HEK293 (cell line): ENCODE data around the gene TNFRSF14.
A peak's percentile ranks its signal among the peaks of the same experiment; 100 is the strongest.

Source experiments
- CTCF ChIA-PET: fragments of 350-600 bp; formaldehyde crosslinking; extraction: SDS; loops from one replicate; lab custom pipeline; 2021; ENCODE audit warnings: antibody characterized with exemption; lab: Yijun Ruan, JAX
- POLR2A ChIA-PET: fragments of 300-600 bp; formaldehyde crosslinking; extraction: SDS; loops from one replicate; lab custom pipeline; 2020; ENCODE audit warnings: antibody characterized with exemption, inconsistent platforms; lab: Yijun Ruan, JAX
- H3K27ac ChIP-seq: fragments of 200-500 bp; sonication (Bioruptor generic); 2 replicates; pipeline ENCODE4 v1.5.1; 2014; ENCODE audit warnings: low read depth, low read length, control low read depth, inconsistent platforms; ENCODE audit errors: extremely low read depth
- H3K36me3 ChIP-seq, 2 experiments: fragments of 200-500 bp in 1 of 2; sonication (Bioruptor generic) in 1 of 2; 1 replicate in 1 of 2; 2 replicates in 1 of 2; pipeline ENCODE4 v1.5.1; 2014 to 2017; ENCODE audit warnings: inconsistent platforms in 2 of 2, low read length in 2 of 2; ENCODE audit not compliant: control insufficient read depth in 2 of 2, insufficient read depth in 1 of 2
- H3K4me1 ChIP-seq: fragments of 200-500 bp; sonication (Bioruptor generic); 2 replicates; pipeline ENCODE4 v1.5.1; 2014; ENCODE audit warnings: mild to moderate bottlenecking, low read length, inconsistent platforms; ENCODE audit not compliant: control insufficient read depth, insufficient read depth
- H3K4me3 ChIP-seq: 2 replicates; pipeline ENCODE4 v1.5.1; 2011; ENCODE audit warnings: low read depth, mild to moderate bottlenecking, control low read depth, low read length, moderate library complexity
- H3K9me3 ChIP-seq: fragments of 200-500 bp; sonication (Bioruptor generic); 2 replicates; pipeline ENCODE4 v1.5.1; 2014; ENCODE audit warnings: low read depth, low read length, inconsistent platforms; ENCODE audit not compliant: control insufficient read depth, insufficient read depth
- SCRT2 ChIP-seq: fragments of 450-650 bp; formaldehyde crosslinking; IDR thresholded peaks from 2 replicates; pipeline ENCODE4 v1.5.1; 2016; ENCODE audit warnings: missing biosample characterization, missing genetic modification characterization
- ZNF148 ChIP-seq: fragments of 450-650 bp; formaldehyde crosslinking; IDR thresholded peaks from 2 replicates; pipeline ENCODE4 v1.5.0; 2017; ENCODE audit warnings: missing biosample characterization, missing genetic modification characterization, borderline replicate concordance
- ZNF423 ChIP-seq: fragments of 450-650 bp; formaldehyde crosslinking; IDR thresholded peaks from 2 replicates; pipeline ENCODE4 v1.5.1; 2016; ENCODE audit warnings: missing biosample characterization, missing genetic modification characterization
- ZNF426 ChIP-seq: fragments of 450-650 bp; formaldehyde crosslinking; IDR thresholded peaks from 2 replicates; pipeline ENCODE4 v1.5.1; 2017; ENCODE audit warnings: missing biosample characterization, missing genetic modification characterization, mild to moderate bottlenecking, inconsistent platforms, moderate library complexity
- ZNF473 ChIP-seq: fragments of 450-650 bp; formaldehyde crosslinking; IDR thresholded peaks from 2 replicates; pipeline ENCODE4 v1.5.1; 2017; ENCODE audit warnings: missing biosample characterization, missing genetic modification characterization
- ZNF501 ChIP-seq: fragments of 450-650 bp; formaldehyde crosslinking; IDR thresholded peaks from 2 replicates; pipeline ENCODE4 v1.5.1; 2016; ENCODE audit warnings: missing biosample characterization, missing genetic modification characterization
- TF ChIP-seq, protein P1 (sequence below): fragments of 450-650 bp; formaldehyde crosslinking; IDR thresholded peaks from 2 replicates; pipeline ENCODE4 v1.5.1; 2016; ENCODE audit warnings: missing biosample characterization, missing genetic modification characterization
- TF ChIP-seq, protein P2 (sequence below): fragments of 450-650 bp; formaldehyde crosslinking; IDR thresholded peaks from 2 replicates; pipeline ENCODE4 v1.5.1; 2016; ENCODE audit warnings: missing biosample characterization, missing genetic modification characterization, low read depth
- TF ChIP-seq, protein P3 (sequence below): fragments of 450-650 bp; formaldehyde crosslinking; IDR thresholded peaks from 2 replicates; pipeline ENCODE4 v1.5.1; 2017; ENCODE audit warnings: missing biosample characterization, missing genetic modification characterization
- TF ChIP-seq, protein P4 (sequence below): IDR thresholded peaks from 2 replicates; pipeline ENCODE4 v1.6.1; 2011; ENCODE audit warnings: mild to moderate bottlenecking, low read depth, low read length, borderline replicate concordance

TNFRSF14 gene

GRCh38 chr1:2594001-2594640 is 38.0 kb downstream of the TNFRSF14 start (continued):
- TF ChIP-seq, protein P1, sequence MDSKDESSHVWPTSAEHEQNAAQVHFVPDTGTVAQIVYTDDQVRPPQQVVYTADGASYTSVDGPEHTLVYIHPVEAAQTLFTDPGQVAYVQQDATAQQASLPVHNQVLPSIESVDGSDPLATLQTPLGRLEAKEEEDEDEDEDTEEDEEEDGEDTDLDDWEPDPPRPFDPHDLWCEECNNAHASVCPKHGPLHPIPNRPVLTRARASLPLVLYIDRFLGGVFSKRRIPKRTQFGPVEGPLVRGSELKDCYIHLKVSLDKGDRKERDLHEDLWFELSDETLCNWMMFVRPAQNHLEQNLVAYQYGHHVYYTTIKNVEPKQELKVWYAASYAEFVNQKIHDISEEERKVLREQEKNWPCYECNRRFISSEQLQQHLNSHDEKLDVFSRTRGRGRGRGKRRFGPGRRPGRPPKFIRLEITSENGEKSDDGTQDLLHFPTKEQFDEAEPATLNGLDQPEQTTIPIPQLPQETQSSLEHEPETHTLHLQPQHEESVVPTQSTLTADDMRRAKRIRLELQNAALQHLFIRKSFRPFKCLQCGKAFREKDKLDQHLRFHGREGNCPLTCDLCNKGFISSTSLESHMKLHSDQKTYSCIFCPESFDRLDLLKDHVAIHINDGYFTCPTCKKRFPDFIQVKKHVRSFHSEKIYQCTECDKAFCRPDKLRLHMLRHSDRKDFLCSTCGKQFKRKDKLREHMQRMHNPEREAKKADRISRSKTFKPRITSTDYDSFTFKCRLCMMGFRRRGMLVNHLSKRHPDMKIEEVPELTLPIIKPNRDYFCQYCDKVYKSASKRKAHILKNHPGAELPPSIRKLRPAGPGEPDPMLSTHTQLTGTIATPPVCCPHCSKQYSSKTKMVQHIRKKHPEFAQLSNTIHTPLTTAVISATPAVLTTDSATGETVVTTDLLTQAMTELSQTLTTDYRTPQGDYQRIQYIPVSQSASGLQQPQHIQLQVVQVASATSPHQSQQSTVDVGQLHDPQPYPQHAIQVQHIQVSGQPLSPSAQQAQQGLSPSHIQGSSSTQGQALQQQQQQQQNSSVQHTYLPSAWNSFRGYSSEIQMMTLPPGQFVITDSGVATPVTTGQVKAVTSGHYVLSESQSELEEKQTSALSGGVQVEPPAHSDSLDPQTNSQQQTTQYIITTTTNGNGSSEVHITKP (tag by site-specific recombination) = peak; percentile 32; the same call in 1 of the 2 replicates

DNA sequence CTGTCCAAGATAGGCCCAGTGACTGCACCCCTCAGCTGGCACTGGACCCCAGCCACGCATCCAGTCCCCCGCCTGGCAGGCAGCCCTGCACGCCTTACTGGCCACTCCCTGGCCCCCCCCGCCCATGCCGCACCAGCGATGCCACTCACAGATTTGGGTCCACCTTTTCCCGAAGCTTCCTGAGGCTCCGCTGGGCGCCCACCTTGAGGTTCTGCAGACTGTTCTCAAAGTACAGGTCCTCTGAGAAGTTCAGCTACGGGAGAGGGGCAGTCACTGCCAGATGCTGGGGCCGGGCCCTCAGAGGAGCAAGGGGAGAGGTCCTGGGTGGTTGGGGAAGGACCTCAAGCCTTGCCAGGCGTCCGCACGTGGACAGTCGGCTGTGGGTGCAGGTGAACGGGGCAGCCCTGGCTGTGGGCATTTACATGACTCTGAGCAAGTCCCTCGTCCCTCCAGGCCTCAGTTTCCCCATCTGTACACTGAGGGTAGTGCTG is 38.5 kb downstream of the TNFRSF14 start:
- POLR2A ChIA-PET = no interaction called here

GRCh38 chr1:2595261-2595811 is 39.2 kb downstream of the TNFRSF14 start:
- ChIA-PET POLR2A (no interaction called here), CTCF (no interaction called here)
- TF ChIP-seq ZNF473 (tag by site-specific recombination) = no peak
- TF ChIP-seq, protein P2, sequence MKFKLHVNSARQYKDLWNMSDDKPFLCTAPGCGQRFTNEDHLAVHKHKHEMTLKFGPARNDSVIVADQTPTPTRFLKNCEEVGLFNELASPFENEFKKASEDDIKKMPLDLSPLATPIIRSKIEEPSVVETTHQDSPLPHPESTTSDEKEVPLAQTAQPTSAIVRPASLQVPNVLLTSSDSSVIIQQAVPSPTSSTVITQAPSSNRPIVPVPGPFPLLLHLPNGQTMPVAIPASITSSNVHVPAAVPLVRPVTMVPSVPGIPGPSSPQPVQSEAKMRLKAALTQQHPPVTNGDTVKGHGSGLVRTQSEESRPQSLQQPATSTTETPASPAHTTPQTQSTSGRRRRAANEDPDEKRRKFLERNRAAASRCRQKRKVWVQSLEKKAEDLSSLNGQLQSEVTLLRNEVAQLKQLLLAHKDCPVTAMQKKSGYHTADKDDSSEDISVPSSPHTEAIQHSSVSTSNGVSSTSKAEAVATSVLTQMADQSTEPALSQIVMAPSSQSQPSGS (tag by site-specific recombination) = no peak
- TF ChIP-seq ZNF148 (tag by site-specific recombination) = no peak
- no peak for TF ChIP-seq ZNF501 (tag by site-specific recombination)
- TF ChIP-seq SCRT2 = no peak
- TF ChIP-seq, protein P3, sequence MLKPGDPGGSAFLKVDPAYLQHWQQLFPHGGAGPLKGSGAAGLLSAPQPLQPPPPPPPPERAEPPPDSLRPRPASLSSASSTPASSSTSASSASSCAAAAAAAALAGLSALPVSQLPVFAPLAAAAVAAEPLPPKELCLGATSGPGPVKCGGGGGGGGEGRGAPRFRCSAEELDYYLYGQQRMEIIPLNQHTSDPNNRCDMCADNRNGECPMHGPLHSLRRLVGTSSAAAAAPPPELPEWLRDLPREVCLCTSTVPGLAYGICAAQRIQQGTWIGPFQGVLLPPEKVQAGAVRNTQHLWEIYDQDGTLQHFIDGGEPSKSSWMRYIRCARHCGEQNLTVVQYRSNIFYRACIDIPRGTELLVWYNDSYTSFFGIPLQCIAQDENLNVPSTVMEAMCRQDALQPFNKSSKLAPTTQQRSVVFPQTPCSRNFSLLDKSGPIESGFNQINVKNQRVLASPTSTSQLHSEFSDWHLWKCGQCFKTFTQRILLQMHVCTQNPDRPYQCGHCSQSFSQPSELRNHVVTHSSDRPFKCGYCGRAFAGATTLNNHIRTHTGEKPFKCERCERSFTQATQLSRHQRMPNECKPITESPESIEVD (tag by site-specific recombination) = no peak
- no peak for TF ChIP-seq ZNF426 (tag by site-specific recombination)
- H3K36me3 ChIP-seq = no peaks in the 10 kb centered on the region
- no peak overlapping the region for H3K4me3 ChIP-seq
- no peaks in the 10 kb centered on the region for H3K4me1 ChIP-seq
- no peaks in the 10 kb centered on the region for H3K9me3 ChIP-seq
- no peak overlapping the region for H3K27ac ChIP-seq

More for the DNA sequence above, 38.5 kb downstream of the TNFRSF14 start:
- peaks cover 0 to 3% of the 10 kb centered on the region in 2 experiments; a peak in 1 of 3 replicates for H3K36me3 ChIP-seq
- no peak overlapping the region for H3K27ac ChIP-seq
- H3K4me3 ChIP-seq = no peak overlapping the region
- TF ChIP-seq, protein P4, sequence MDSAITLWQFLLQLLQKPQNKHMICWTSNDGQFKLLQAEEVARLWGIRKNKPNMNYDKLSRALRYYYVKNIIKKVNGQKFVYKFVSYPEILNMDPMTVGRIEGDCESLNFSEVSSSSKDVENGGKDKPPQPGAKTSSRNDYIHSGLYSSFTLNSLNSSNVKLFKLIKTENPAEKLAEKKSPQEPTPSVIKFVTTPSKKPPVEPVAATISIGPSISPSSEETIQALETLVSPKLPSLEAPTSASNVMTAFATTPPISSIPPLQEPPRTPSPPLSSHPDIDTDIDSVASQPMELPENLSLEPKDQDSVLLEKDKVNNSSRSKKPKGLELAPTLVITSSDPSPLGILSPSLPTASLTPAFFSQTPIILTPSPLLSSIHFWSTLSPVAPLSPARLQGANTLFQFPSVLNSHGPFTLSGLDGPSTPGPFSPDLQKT = no peak
- no peak for TF ChIP-seq ZNF423
- no peaks in the 10 kb centered on the region for H3K9me3 ChIP-seq
- CTCF ChIA-PET = no interaction called here
- H3K4me1 ChIP-seq = no peaks in the 10 kb centered on the region
